ENCODE measurements around the gene RBM11. TPM values are rescaled to one million over a fixed set of nuclear protein-coding genes. Genes with fewer than 3 reads are reported as not detected.

Gene RBM11
- total and polyA plus RNA-seq, 5 experiments from 2014 or later, result 3.2 to 14.6 (median 6.0) TPM

DNA sequence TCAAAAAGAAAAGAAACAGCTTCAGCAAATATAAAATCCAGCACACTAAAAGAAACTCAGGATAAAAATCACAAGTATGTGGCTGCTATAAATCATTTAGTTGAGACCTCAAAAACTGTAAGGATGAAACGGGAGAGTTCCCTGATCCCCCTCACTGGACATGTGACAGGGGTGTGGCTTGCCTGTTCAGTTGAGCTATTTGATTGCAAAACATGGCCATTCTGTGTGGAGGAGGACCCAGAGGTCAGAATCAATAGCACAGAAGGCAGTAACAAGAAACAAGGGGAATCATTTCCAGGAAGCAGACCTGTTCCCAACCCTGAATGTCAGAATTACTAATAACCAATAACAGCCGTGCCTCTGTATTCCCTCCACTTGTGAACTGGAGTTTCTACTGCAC, 27.9 kb downstream of the RBM11 start:
- H3K9me3 Mint-ChIP-seq, result peaks cover 0 to 2% (median 0%) of the 10 kb centered on the region in 9 donors
- ATAC-seq, result no peak
- POLR2A ChIA-PET, result no interaction called here
- no peaks in the 10 kb centered on the region for H3K36me3 Mint-ChIP-seq
- DNase-seq, result no peak
- peaks cover 3 to 15% (median 10%) of the 10 kb centered on the region in 4 donors for H3K4me1 Mint-ChIP-seq
- H3K4me3 Mint-ChIP-seq, result no peak overlapping the region
- H3K27me3 Mint-ChIP-seq, result peaks cover 0 to 20% (median 4%) of the 10 kb centered on the region in 5 donors
- no peak overlapping the region for H3K27ac Mint-ChIP-seq

DNA sequence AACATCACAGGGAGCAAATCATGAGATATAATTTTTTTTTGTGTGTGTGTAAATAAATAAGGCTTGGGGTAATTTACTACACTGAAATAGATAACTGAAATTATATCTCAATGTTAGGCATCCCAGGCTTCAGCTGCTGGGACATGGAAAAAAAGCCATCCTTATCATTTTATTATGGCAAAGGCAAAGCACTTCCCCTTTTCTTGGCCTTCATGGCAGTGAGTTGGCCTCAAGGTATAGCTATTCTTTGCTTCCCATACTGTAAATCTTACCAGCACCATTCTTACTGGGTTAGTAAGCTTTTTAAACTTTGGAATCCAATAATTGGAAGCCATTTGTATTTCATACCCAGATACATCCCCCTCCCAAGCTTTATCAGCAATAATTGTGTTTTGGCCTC, 29.0 kb downstream of the RBM11 start:
- DNase-seq (no peak), ATAC-seq (no peak)
- Mint-ChIP-seq H3K27me3 (peaks cover 0 to 20% (median 4%) of the 10 kb centered on the region in 5 donors), H3K36me3 (peaks cover 0 to 2% (median 0%) of the 10 kb centered on the region in 3 donors), H3K4me3 (no peak overlapping the region), H3K27ac (no peak overlapping the region), H3K4me1 (peaks cover 3 to 15% (median 10%) of the 10 kb centered on the region in 4 donors), H3K9me3 (peaks cover 0 to 3% (median 0%) of the 10 kb centered on the region in 9 donors)
- POLR2A ChIA-PET, result no interaction called here

DNA sequence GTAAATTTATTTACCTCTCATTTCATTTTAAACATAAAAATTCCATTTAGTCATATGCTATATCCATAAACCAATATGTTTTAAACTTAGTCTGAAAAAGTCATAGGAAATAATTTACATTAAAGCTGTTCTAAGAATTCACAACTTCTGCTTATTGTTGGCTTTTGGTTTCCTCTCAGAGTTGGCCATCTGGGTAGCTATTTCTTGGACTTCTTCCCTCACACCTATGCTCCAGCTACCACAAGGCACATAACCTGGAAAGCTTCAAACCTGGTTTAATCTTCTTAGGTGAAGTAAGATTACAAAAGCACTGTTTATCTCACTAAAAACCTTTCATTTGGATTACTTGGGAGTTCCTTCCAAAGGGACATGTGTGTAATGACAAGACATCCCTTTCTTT, 29.8 kb downstream of the RBM11 start:
- H3K27ac Mint-ChIP-seq, result no peak overlapping the region
- peaks cover 0 to 6% (median 2%) of the 10 kb centered on the region in 9 donors for H3K9me3 Mint-ChIP-seq
- H3K4me1 Mint-ChIP-seq, result peaks cover 3 to 13% (median 9%) of the 10 kb centered on the region in 4 donors
- no peak overlapping the region for H3K4me3 Mint-ChIP-seq
- H3K27me3 Mint-ChIP-seq, result peaks cover 0 to 20% (median 4%) of the 10 kb centered on the region in 5 donors
- POLR2A ChIA-PET, result no interaction called here
- no peak for DNase-seq
- no peak for ATAC-seq
- H3K36me3 Mint-ChIP-seq, result peaks cover 0 to 5% (median 0%) of the 10 kb centered on the region in 3 donors

DNA sequence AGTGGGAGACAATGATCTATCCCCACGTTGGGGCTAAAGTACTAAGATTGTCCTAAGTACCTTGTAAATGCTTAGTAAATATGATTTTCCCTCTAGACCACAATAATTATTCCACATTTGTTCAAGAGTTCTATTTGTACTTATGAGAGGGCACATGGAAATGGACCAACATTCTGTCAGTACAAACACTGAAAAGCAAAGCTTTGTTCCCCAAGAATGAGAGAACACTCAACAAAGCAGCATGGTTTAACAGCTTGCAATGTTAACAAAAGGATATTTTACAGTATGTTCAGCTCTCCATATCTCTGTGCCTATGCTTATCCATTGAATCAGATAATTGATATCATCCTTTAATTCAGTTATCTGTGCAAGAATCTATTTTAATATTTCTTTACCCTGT, 35.4 kb downstream of the RBM11 start:
- no peak for ATAC-seq
- Mint-ChIP-seq H3K4me3 (no peak overlapping the region), H3K27ac (no peak overlapping the region), H3K27me3 (peaks cover 0 to 34% (median 6%) of the 10 kb centered on the region in 5 donors), H3K36me3 (peaks cover 0 to 5% (median 0%) of the 10 kb centered on the region in 3 donors), H3K4me1 (peaks cover 2 to 10% (median 3%) of the 10 kb centered on the region in 4 donors), H3K9me3 (peaks cover 0 to 6% (median 2%) of the 10 kb centered on the region in 9 donors)
- POLR2A ChIA-PET, result no interaction called here
- DNase-seq, result no peak

DNA sequence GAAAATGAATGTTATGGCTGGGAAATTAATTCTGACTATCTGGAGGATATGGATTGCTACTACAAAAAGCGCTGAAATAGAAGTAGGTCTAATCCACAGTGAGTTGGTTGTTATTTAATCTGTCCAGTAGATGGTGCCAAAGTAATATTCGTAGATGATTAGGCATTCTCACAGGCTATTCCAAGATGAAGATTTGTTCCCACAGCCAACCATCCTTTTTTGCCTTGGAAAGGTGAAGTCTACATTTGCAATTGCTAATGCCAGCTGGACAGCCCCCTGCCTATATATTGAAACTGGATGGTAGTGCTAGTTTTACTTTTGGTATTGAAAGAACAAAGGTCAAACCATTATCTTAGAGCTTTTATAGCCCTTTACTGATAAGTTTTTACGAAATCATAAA, 43.8 kb downstream of the RBM11 start:
- Mint-ChIP-seq H3K9me3 (no peaks in the 10 kb centered on the region), H3K4me1 (no peaks in the 10 kb centered on the region), H3K27ac (no peak overlapping the region), H3K27me3 (peaks cover 0 to 13% (median 0%) of the 10 kb centered on the region in 5 donors), H3K36me3 (no peaks in the 10 kb centered on the region), H3K4me3 (no peak overlapping the region)
- POLR2A ChIA-PET, result no interaction called here
- DNase-seq, result peak in 3 of 10 donors; percentile 26 to 30 (median 28)
- peak in 1 of 2 donors; percentile 51 for ATAC-seq

DNA sequence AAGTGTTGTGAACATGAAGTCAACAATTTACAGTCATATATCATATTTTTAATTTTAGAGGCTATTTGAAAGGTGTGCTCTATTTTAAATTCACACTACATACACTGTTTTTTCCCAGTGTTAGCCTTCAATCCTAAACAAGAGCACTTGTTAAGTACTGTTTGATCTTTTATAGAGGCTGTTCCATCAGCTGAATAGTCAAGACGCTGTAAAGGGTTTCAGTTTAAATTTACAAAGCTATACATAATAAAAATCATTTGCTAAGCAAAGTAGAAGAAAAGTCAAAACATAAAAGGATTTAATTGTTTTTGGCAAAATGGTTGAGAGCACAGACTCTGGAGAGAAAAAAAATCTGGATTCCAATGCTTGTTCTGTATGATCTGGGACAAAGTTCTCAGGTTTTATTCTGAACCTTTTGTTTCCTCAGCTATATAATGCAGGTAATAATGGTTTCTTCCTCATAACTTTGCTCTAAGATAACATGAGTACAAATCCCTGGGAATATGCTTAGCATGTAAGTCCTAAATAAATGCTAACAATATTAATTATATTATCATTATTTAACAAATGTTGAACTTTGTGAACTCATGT, 44.3 kb downstream of the RBM11 start:
- no peaks in the 10 kb centered on the region for H3K36me3 Mint-ChIP-seq
- DNase-seq (no peak), ATAC-seq (no peak)
- H3K27ac Mint-ChIP-seq, result no peak overlapping the region
- peaks cover 0 to 13% (median 0%) of the 10 kb centered on the region in 5 donors for H3K27me3 Mint-ChIP-seq
- H3K9me3 Mint-ChIP-seq, result no peaks in the 10 kb centered on the region
- POLR2A ChIA-PET, result no interaction called here
- no peak overlapping the region for H3K4me3 Mint-ChIP-seq
- H3K4me1 Mint-ChIP-seq, result no peaks in the 10 kb centered on the region

DNA sequence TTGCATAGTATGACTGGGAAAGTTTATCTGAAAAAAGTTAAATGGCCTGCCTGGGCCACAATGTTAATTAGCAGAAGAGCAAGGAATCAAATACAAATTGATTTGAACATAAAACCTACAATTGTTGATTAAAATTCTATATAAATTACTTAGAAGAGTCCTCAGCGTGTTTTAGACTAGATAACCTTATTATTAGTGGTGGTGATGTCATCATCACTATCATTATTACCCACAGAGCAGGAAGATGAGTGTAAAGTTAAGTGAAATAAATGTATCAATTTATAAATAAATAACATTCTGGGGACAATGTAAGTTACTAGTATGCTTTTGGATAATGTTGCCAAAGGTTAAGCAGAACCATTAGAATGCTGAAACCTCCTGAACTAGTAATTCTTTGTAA, 46.1 kb downstream of the RBM11 start:
- no peak overlapping the region for H3K4me3 Mint-ChIP-seq
- no peak overlapping the region for H3K27ac Mint-ChIP-seq
- H3K4me1 Mint-ChIP-seq, result no peaks in the 10 kb centered on the region
- ATAC-seq (no peak), DNase-seq (no peak)
- H3K36me3 Mint-ChIP-seq, result no peaks in the 10 kb centered on the region
- POLR2A ChIA-PET, result no interaction called here
- H3K27me3 Mint-ChIP-seq, result peaks cover 0 to 13% (median 0%) of the 10 kb centered on the region in 5 donors
- no peaks in the 10 kb centered on the region for H3K9me3 Mint-ChIP-seq

DNA sequence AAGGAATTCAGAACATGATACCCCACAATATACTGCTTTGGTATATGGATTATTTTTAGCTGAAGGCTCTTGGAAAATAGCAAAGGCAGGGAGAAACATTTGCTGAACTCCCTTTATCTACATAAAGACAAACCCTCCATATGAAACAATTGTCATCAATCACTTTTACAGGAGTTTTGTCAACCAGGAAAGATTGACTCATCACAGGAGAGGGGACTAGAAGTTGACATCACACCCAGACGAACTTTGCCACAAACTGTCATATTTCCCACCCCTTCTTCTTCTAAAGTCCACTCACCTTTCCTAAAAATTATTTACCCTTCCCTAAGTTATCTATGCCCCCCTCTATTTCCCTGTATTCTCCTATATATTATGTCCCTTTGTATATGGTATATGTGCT, 47.9 kb downstream of the RBM11 start:
- peaks cover 0 to 10% (median 0%) of the 10 kb centered on the region in 5 donors for H3K27me3 Mint-ChIP-seq
- H3K4me3 Mint-ChIP-seq, result no peak overlapping the region
- DNase-seq (no peak), ATAC-seq (no peak)
- no peaks in the 10 kb centered on the region for H3K36me3 Mint-ChIP-seq
- H3K9me3 Mint-ChIP-seq, result no peaks in the 10 kb centered on the region
- POLR2A ChIA-PET, result no interaction called here
- no peak overlapping the region for H3K27ac Mint-ChIP-seq
- no peaks in the 10 kb centered on the region for H3K4me1 Mint-ChIP-seq

DNA sequence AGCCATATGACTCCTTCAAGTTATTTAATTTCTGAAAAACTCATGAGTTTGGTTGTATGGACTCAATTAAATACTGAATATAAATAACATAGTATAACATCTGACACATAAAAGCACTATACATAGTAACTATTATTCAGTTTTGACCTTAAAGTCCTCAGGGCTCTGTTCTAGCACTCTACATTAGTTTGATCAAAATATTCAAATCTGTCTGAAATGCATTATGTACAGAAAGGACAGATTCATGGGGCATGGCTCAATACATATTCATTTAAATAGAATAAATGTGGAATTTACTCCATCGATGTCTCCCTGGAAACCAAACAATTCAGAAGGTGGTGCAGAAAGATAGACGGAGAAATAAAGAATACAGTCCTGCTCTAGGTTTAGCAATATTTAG, 49.1 kb downstream of the RBM11 start:
- H3K36me3 Mint-ChIP-seq, result no peaks in the 10 kb centered on the region
- H3K27ac Mint-ChIP-seq, result no peak overlapping the region
- no peaks in the 10 kb centered on the region for H3K4me1 Mint-ChIP-seq
- POLR2A ChIA-PET, result no interaction called here
- H3K27me3 Mint-ChIP-seq, result peaks cover 0 to 10% (median 2%) of the 10 kb centered on the region in 5 donors
- no peaks in the 10 kb centered on the region for H3K9me3 Mint-ChIP-seq
- no peak overlapping the region for H3K4me3 Mint-ChIP-seq
- DNase-seq (no peak), ATAC-seq (no peak)

DNA sequence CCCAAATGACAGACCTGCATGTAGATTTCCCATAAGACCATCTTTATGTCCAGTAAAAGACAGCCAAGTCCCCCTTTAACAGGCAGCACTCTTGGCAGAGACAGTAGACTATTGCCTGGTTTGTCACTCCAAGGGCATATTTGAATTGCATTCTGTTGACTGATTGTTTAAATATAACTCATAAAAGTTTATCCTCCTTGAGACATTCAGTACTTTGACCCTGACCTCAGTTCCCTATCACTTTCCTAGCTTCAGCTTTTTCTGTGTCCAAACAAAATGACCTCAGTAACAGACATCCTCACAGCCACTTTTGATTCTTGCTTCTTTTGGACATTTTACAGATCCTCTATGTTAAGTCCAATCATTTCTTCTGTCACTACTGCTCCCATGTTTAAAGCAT, 51.1 kb downstream of the RBM11 start:
- Mint-ChIP-seq H3K4me1 (no peaks in the 10 kb centered on the region), H3K27me3 (peaks cover 2 to 23% (median 8%) of the 10 kb centered on the region in 5 donors), H3K9me3 (no peaks in the 10 kb centered on the region), H3K4me3 (no peak overlapping the region), H3K27ac (no peak overlapping the region), H3K36me3 (no peaks in the 10 kb centered on the region)
- DNase-seq (no peak), ATAC-seq (no peak)
- POLR2A ChIA-PET, result no interaction called here

DNA sequence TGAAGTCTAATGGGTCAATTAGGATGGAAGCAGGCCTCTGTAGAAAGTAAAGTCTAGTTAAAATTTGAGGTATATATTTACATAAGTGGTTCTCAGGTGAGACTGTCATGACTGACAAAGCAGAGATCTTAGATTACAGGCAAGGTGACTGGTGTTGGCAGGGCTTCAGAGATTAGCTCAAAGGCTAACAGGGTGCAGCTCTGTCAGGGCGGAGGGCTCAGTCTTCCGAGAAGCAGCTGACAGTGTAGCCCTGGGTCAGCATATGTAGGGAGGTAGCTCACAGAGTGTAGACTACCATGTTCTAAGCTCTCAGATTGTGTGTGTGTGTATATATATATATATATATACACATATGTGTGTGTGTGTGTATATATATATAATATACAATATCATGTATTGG, 54.7 kb downstream of the RBM11 start:
- Mint-ChIP-seq H3K27me3 (peaks cover 11 to 42% (median 27%) of the 10 kb centered on the region in 5 donors), H3K9me3 (peaks cover 0 to 1% (median 0%) of the 10 kb centered on the region in 9 donors), H3K4me3 (no peak overlapping the region), H3K36me3 (no peaks in the 10 kb centered on the region), H3K4me1 (no peaks in the 10 kb centered on the region), H3K27ac (no peak overlapping the region)
- POLR2A ChIA-PET, result no interaction called here
- DNase-seq (no peak), ATAC-seq (no peak)

DNA sequence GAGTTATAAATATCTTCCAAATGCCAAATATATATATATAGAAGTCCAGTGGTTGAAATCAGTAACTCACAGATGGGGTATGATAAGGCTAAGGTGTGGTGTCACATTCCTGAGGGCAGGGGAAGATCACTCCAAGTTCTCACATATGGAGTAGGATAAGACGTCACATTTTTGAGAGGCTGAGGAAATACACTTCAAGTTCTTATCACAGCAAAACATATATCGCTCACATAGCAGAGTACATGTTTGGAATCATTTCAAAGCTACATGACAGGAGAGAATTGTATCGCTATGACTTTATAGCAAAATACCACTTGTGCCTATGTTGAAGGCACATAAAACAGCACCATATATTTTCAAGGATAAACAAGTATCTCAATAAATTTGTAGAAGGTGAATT, 55.1 kb downstream of the RBM11 start:
- Mint-ChIP-seq H3K27ac (no peak overlapping the region), H3K4me3 (no peak overlapping the region), H3K9me3 (peaks cover 0 to 1% (median 0%) of the 10 kb centered on the region in 9 donors), H3K36me3 (no peaks in the 10 kb centered on the region), H3K4me1 (no peaks in the 10 kb centered on the region), H3K27me3 (peaks cover 13 to 42% (median 29%) of the 10 kb centered on the region in 5 donors)
- DNase-seq (no peak), ATAC-seq (no peak)
- POLR2A ChIA-PET, result no interaction called here

DNA sequence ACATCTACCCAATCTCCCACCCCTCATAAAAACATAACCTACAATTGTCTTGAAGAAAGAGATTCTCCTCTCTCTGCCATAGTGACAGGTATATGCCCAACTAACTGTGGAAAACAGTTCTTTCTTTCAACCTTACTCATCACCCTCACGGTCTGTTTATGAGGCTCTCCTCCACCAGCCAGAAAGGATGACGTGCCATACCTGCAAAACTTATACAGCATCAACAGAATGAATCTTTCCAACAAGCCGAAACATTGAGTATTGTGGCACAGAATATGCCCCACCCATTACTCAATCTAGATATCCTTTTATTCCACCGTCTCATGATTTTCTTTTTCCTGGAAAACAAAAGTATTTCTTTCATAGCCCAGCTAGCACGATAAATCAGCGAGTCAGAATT, 55.7 kb downstream of the RBM11 start:
- POLR2A ChIA-PET, result no interaction called here
- Mint-ChIP-seq H3K9me3 (peaks cover 0 to 1% (median 0%) of the 10 kb centered on the region in 9 donors), H3K4me1 (no peaks in the 10 kb centered on the region), H3K27me3 (peaks cover 13 to 42% (median 29%) of the 10 kb centered on the region in 5 donors), H3K27ac (no peak overlapping the region), H3K36me3 (no peaks in the 10 kb centered on the region), H3K4me3 (no peak overlapping the region)
- DNase-seq (no peak), ATAC-seq (no peak)

All from naive thymus-derived CD8-positive, alpha-beta T cell (primary cell).